Gastrocnemius medialis (tissue), 4 donors: Measurements from ENCODE around the gene CHD6. TPM values are rescaled to one million over a fixed set of nuclear protein-coding genes. Genes with fewer than 3 reads are reported as not detected.

ENCODE experiments used
- ATAC-seq, 2 donors: fragments of 150-250 bp; one replicate each; pipeline ENCODE4 v1.9.1; 2016
- DNase-seq, 2 donors: peaks; one replicate each; pipeline ENCODE4 v3.0.0-alpha.2; 2019
- H3K27ac ChIP-seq, 4 donors: fragments of 200-600 bp; sonication (generic); 1 replicate in 1 of 4; 2 replicates in 3 of 4; pipeline ENCODE4 v1.5.1; 2016 to 2018; ENCODE audit warnings: mild to moderate bottlenecking in 2 of 4, moderate library complexity in 1 of 4
- H3K27me3 ChIP-seq, 3 donors: fragments of 200-600 bp; sonication (generic) in 2 of 3; 1 replicate in 1 of 3; 2 replicates in 2 of 3; pipeline versions ENCODE4 v1.5.1 to v1.6.0; 2016 to 2019; ENCODE audit warnings: mild to moderate bottlenecking in 1 of 3, moderate library complexity in 1 of 3
- H3K36me3 ChIP-seq, 2 donors: fragments of 200-600 bp; sonication (generic) in 1 of 2; one replicate each; pipeline ENCODE4 v1.5.1; 2017 to 2018
- H3K4me1 ChIP-seq, 2 donors: fragments of 200-600 bp; sonication (generic) in 1 of 2; one replicate each; pipeline ENCODE4 v1.5.1; 2016 to 2017; ENCODE audit warnings: mild to moderate bottlenecking in 2 of 2
- H3K4me3 ChIP-seq, 4 donors: fragments of 200-600 bp; sonication (generic) in 3 of 4; 1 replicate in 1 of 4; 2 replicates in 3 of 4; pipeline ENCODE4 v1.5.1; 2016 to 2019; ENCODE audit warnings: mild to moderate bottlenecking in 2 of 4
- H3K9me3 ChIP-seq, 3 donors: fragments of 200-600 bp; sonication (generic) in 2 of 3; 1 replicate in 1 of 3; 2 replicates in 2 of 3; pipeline ENCODE4 v1.5.1; 2016 to 2019
- CTCF ChIP-seq, 5 experiments: fragments of 450-650 bp in 3 of 5; fragments of 200-600 bp in 2 of 5; sonication (generic) in 2 of 5; IDR thresholded peaks in 4 of 5; conservative IDR thresholded peaks in 1 of 5; 1 replicate in 4 of 5; 2 replicates in 1 of 5; pipeline ENCODE4 v1.5.1; 2016 to 2019; ENCODE audit warnings: antibody characterized with exemption in 5 of 5, mild to moderate bottlenecking in 3 of 5, moderate library complexity in 3 of 5
- POLR2A ChIP-seq, 2 donors: fragments of 450-650 bp; IDR thresholded peaks; one replicate each; pipeline ENCODE4 v1.6.1; 2017; ENCODE audit warnings: antibody characterized with exemption in 2 of 2, mild to moderate bottlenecking in 2 of 2, moderate library complexity in 2 of 2
- in situ Hi-C, 4 donors: fragments of 200-750 bp; cut with MboI; loops; one replicate each; pipeline versions ENCODE4 v1.15.0 to v1.8.0; 2017; ENCODE audit warnings: low sequenced_read_pairs in 4 of 4
- intact Hi-C: fragments of 100-400 bp; cut with DNase I; formaldehyde crosslinking; loops from one replicate; pipeline ENCODE4 v1.15.1; 2023; ENCODE audit warnings: low total_unique reads
- total RNA-seq, 4 donors: library from RNA; depleted of rRNA; stranded (reverse); fragments of >200 nt; gene quantifications; one replicate each; pipeline versions ENCODE4 v1.1.0 to v1.2.3, GENCODE V29; 2016

Gene CHD6
- total RNA-seq, 4 donors from 2014 or later, result 12.8 to 33.7 (median 19.2) TPM

- intact Hi-C loops, result no loop called here
- Histone ChIP-seq H3K27ac (no peak overlapping the region), H3K36me3 (peaks cover 0 to 43% of the 10 kb centered on the region in 2 donors)
Measured at GRCh38 chr20:41426086-41426830, 191.9 kb downstream of the CHD6 start.

GRCh38 chr20:41425180-41425884 is 192.8 kb downstream of the CHD6 start:
- ATAC-seq (no peak), DNase-seq (no peak)
- H3K9me3 ChIP-seq, result no peaks in the 10 kb centered on the region
- no peak for TF ChIP-seq CTCF (IDR thresholded peaks at IDR 0.05 in 4 of 5, conservative IDR thresholded peaks at IDR 0.05 in 1 of 5)
- no peak for TF ChIP-seq POLR2A (IDR thresholded peaks at IDR 0.05)
- H3K4me3 ChIP-seq, result no peak overlapping the region
- peaks cover 0 to 52% of the 10 kb centered on the region in 2 donors for H3K36me3 ChIP-seq
- in situ Hi-C loops, result no loop called here
- no peaks in the 10 kb centered on the region for H3K27me3 ChIP-seq
- intact Hi-C loops, result no loop called here
- H3K27ac ChIP-seq, result no peak overlapping the region
- H3K4me1 ChIP-seq, result no peaks in the 10 kb centered on the region

More at GRCh38 chr20:41426086-41426830, 191.9 kb downstream of the CHD6 start:
- no peak for ATAC-seq
- TF ChIP-seq POLR2A (IDR thresholded peaks at IDR 0.05) (no peak), CTCF (IDR thresholded peaks at IDR 0.05 in 4 of 5, conservative IDR thresholded peaks at IDR 0.05 in 1 of 5) (no peak)
- Histone ChIP-seq H3K4me1 (no peaks in the 10 kb centered on the region), H3K9me3 (no peaks in the 10 kb centered on the region), H3K4me3 (no peak overlapping the region), H3K27me3 (no peaks in the 10 kb centered on the region)
- in situ Hi-C loops, result no loop called here
- DNase-seq, result no peak

- no peaks in the 10 kb centered on the region for H3K9me3 ChIP-seq
- no peak overlapping the region for H3K4me3 ChIP-seq
- peaks cover 0 to 56% of the 10 kb centered on the region in 2 donors for H3K36me3 ChIP-seq
- ATAC-seq, result no peak
- in situ Hi-C loops, result no loop called here
- no peaks in the 10 kb centered on the region for H3K27me3 ChIP-seq
- no peak overlapping the region for H3K27ac ChIP-seq
- no peaks in the 10 kb centered on the region for H3K4me1 ChIP-seq
- intact Hi-C loops, result no loop called here
- DNase-seq, result no peak
- no peak for TF ChIP-seq CTCF (IDR thresholded peaks at IDR 0.05 in 4 of 5, conservative IDR thresholded peaks at IDR 0.05 in 1 of 5)
- TF ChIP-seq POLR2A (IDR thresholded peaks at IDR 0.05), result no peak
Measured at GRCh38 chr20:41424546-41424945, 193.6 kb downstream of the CHD6 start.

GRCh38 chr20:41424011-41424410 is 194.2 kb downstream of the CHD6 start:
- Histone ChIP-seq H3K4me1 (no peaks in the 10 kb centered on the region), H3K27ac (no peak overlapping the region), H3K4me3 (no peak overlapping the region), H3K36me3 (peaks cover 0 to 55% of the 10 kb centered on the region in 2 donors), H3K27me3 (no peaks in the 10 kb centered on the region), H3K9me3 (no peaks in the 10 kb centered on the region)
- DNase-seq (no peak), ATAC-seq (no peak)
- intact Hi-C loops (no loop called here), in situ Hi-C loops (no loop called here)
- no peak for TF ChIP-seq CTCF (IDR thresholded peaks at IDR 0.05 in 4 of 5, conservative IDR thresholded peaks at IDR 0.05 in 1 of 5)
- no peak for TF ChIP-seq POLR2A (IDR thresholded peaks at IDR 0.05)
